DND-41 (cell line): Measurements from ENCODE around the gene HDGF.

Source experiments
- CTCF ChIP-seq: IDR thresholded peaks from 2 replicates; pipeline ENCODE4 v1.5.1; 2012; ENCODE audit warnings: borderline replicate concordance, low read length, moderate library complexity, mild to moderate bottlenecking; ENCODE audit not compliant: poor library complexity, severe bottlenecking; ENCODE audit errors: extremely low read depth
- EZH2 ChIP-seq: IDR thresholded peaks from 3 replicates; pipeline ENCODE4 v1.6.1; 2012; ENCODE audit warnings: borderline replicate concordance, low read depth, mild to moderate bottlenecking, moderate library complexity, low read length, inconsistent platforms; ENCODE audit not compliant: severe bottlenecking

DNA sequence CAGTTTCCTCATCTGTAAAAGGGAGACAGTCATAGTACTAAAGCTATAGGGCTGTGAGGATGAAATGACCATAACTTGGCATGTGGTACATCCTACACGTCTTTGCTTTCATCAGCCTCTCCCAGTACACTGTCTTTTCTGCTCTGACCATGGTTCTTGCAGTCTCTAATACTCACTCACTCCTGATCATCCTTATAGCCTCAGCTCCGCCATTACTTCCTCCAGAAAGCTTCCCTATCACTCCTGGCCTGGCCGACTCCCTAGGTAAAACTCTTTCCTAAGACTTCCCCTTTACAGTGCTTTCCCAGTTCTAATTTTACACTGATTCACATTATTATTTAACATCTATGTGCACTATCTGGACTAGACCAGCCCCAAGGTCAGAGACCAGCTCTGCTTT is 5.6 kb downstream of the HDGF start:
- TF ChIP-seq CTCF = no peak
- no peak for TF ChIP-seq EZH2
